Rectal smooth muscle tissue (tissue), 1 donor: ENCODE results near the gene SMIM35.

Source experiments
- H3K27ac ChIP-seq: one replicate; pipeline ENCODE4 v1.7.0; 2013; ENCODE audit warnings: low read depth, low read length, inconsistent platforms
- H3K27me3 ChIP-seq: one replicate; pipeline ENCODE4 v1.7.0; 2013; ENCODE audit warnings: low read length; ENCODE audit not compliant: control insufficient read depth, insufficient read depth
- H3K36me3 ChIP-seq: one replicate; pipeline ENCODE4 v1.7.0; 2013; ENCODE audit warnings: low read length; ENCODE audit not compliant: control insufficient read depth, insufficient read depth
- H3K4me1 ChIP-seq: one replicate; pipeline ENCODE4 v1.7.0; 2013; ENCODE audit warnings: low read length; ENCODE audit not compliant: control insufficient read depth, insufficient read depth
- H3K4me3 ChIP-seq: one replicate; pipeline ENCODE4 v1.7.0; 2013; ENCODE audit warnings: low read length
- H3K9ac ChIP-seq: one replicate; pipeline ENCODE4 v1.7.0; 2013; ENCODE audit warnings: low read length

Gene SMIM35

GRCh38 chr11:118048472-118049370 is 38.0 kb downstream of the SMIM35 start:
- no peaks in the 10 kb centered on the region for H3K36me3 ChIP-seq
- no peak overlapping the region for H3K27ac ChIP-seq
- H3K4me1 ChIP-seq, result no peaks in the 10 kb centered on the region
- H3K27me3 ChIP-seq, result no peaks in the 10 kb centered on the region
- H3K9ac ChIP-seq, result no peak overlapping the region
- no peak overlapping the region for H3K4me3 ChIP-seq

GRCh38 chr11:118047749-118048148 is 39.0 kb downstream of the SMIM35 start:
- H3K9ac ChIP-seq, result no peak overlapping the region
- no peaks in the 10 kb centered on the region for H3K27me3 ChIP-seq
- no peaks in the 10 kb centered on the region for H3K4me1 ChIP-seq
- H3K4me3 ChIP-seq, result no peak overlapping the region
- no peaks in the 10 kb centered on the region for H3K36me3 ChIP-seq
- no peak overlapping the region for H3K27ac ChIP-seq

- H3K4me3 ChIP-seq, result no peak overlapping the region
- no peaks in the 10 kb centered on the region for H3K4me1 ChIP-seq
- H3K36me3 ChIP-seq, result no peaks in the 10 kb centered on the region
- no peaks in the 10 kb centered on the region for H3K27me3 ChIP-seq
- no peak overlapping the region for H3K27ac ChIP-seq
- H3K9ac ChIP-seq, result no peak overlapping the region
Observed at GRCh38 chr11:118046964-118047700, 39.6 kb downstream of the SMIM35 start.

GRCh38 chr11:118046051-118046963 is 40.5 kb downstream of the SMIM35 start:
- H3K36me3 ChIP-seq, result no peaks in the 10 kb centered on the region

GRCh38 chr11:118045191-118045590 is 41.6 kb downstream of the SMIM35 start:
- Histone ChIP-seq H3K4me1 (no peaks in the 10 kb centered on the region), H3K27me3 (no peaks in the 10 kb centered on the region), H3K36me3 (no peaks in the 10 kb centered on the region), H3K4me3 (no peak overlapping the region), H3K27ac (no peak overlapping the region), H3K9ac (no peak overlapping the region)

More at GRCh38 chr11:118046051-118046963, 40.5 kb downstream of the SMIM35 start:
- no peak overlapping the region for H3K9ac ChIP-seq
- no peaks in the 10 kb centered on the region for H3K4me1 ChIP-seq
- no peaks in the 10 kb centered on the region for H3K27me3 ChIP-seq
- no peak overlapping the region for H3K27ac ChIP-seq
- no peak overlapping the region for H3K4me3 ChIP-seq

GRCh38 chr11:118042796-118043195 is 44.0 kb downstream of the SMIM35 start:
- H3K9ac ChIP-seq, result no peak overlapping the region
- H3K4me1 ChIP-seq, result no peaks in the 10 kb centered on the region
- no peaks in the 10 kb centered on the region for H3K36me3 ChIP-seq
- H3K4me3 ChIP-seq, result no peak overlapping the region
- H3K27me3 ChIP-seq, result no peaks in the 10 kb centered on the region
- H3K27ac ChIP-seq, result no peak overlapping the region

- no peak overlapping the region for H3K9ac ChIP-seq
- no peaks in the 10 kb centered on the region for H3K36me3 ChIP-seq
- no peaks in the 10 kb centered on the region for H3K4me1 ChIP-seq
- no peak overlapping the region for H3K27ac ChIP-seq
- no peak overlapping the region for H3K4me3 ChIP-seq
- H3K27me3 ChIP-seq, result no peaks in the 10 kb centered on the region
Observed at GRCh38 chr11:118042141-118042540, 44.6 kb downstream of the SMIM35 start.

GRCh38 chr11:118033443-118033842 is 53.3 kb downstream of the SMIM35 start:
- H3K4me3 ChIP-seq, result no peak overlapping the region
- no peak overlapping the region for H3K27ac ChIP-seq

GRCh38 chr11:118028626-118029025 is 58.1 kb downstream of the SMIM35 start:
- H3K4me1 ChIP-seq, result no peaks in the 10 kb centered on the region
- H3K27me3 ChIP-seq, result no peaks in the 10 kb centered on the region
- H3K27ac ChIP-seq, result no peak overlapping the region
- H3K9ac ChIP-seq, result no peak overlapping the region
- H3K36me3 ChIP-seq, result no peaks in the 10 kb centered on the region
- H3K4me3 ChIP-seq, result no peak overlapping the region

More at GRCh38 chr11:118033443-118033842, 53.3 kb downstream of the SMIM35 start:
- H3K36me3 ChIP-seq, result no peaks in the 10 kb centered on the region
- no peaks in the 10 kb centered on the region for H3K27me3 ChIP-seq
- H3K9ac ChIP-seq, result no peak overlapping the region
- no peaks in the 10 kb centered on the region for H3K4me1 ChIP-seq

- Histone ChIP-seq H3K9ac (no peak overlapping the region), H3K27ac (no peak overlapping the region), H3K4me1 (no peaks in the 10 kb centered on the region), H3K4me3 (no peak overlapping the region), H3K27me3 (no peaks in the 10 kb centered on the region), H3K36me3 (no peaks in the 10 kb centered on the region)
Observed at GRCh38 chr11:118027694-118028093, 59.1 kb downstream of the SMIM35 start.

- Histone ChIP-seq H3K9ac (no peak overlapping the region), H3K4me3 (no peak overlapping the region), H3K27me3 (no peaks in the 10 kb centered on the region), H3K27ac (no peak overlapping the region), H3K4me1 (no peaks in the 10 kb centered on the region), H3K36me3 (no peaks in the 10 kb centered on the region)
Observed at GRCh38 chr11:118021146-118021545, 65.6 kb downstream of the SMIM35 start.

- Histone ChIP-seq H3K9ac (no peak overlapping the region), H3K36me3 (no peaks in the 10 kb centered on the region), H3K27me3 (no peaks in the 10 kb centered on the region), H3K4me1 (no peaks in the 10 kb centered on the region), H3K4me3 (no peak overlapping the region), H3K27ac (no peak overlapping the region)
Observed at GRCh38 chr11:118018401-118018800, 68.4 kb downstream of the SMIM35 start.
